Activated naive CD8-positive, alpha-beta T cell treated with anti-CD3 and anti-CD28 coated beads for 36 hours (primary cell): Measurements from ENCODE around the gene KRTAP10-9. TPM values are rescaled to one million over a fixed set of nuclear protein-coding genes. Genes with fewer than 3 reads are reported as not detected.

Source experiments
- DNase-seq: peaks from one replicate; pipeline ENCODE4 v3.0.0; 2021
- H3K27ac Mint-ChIP-seq: one replicate; pipeline ENCODE4 v1.8.0; 2022; ENCODE audit warnings: mild to moderate bottlenecking, moderate library complexity, mixed read lengths
- H3K27me3 Mint-ChIP-seq: one replicate; pipeline ENCODE4 v1.8.0; 2022; ENCODE audit warnings: mild to moderate bottlenecking, mixed read lengths
- H3K36me3 Mint-ChIP-seq: one replicate; pipeline ENCODE4 v1.8.0; 2021; ENCODE audit warnings: mild to moderate bottlenecking, mixed read lengths
- H3K4me1 Mint-ChIP-seq: one replicate; pipeline ENCODE4 v1.8.0; 2021; ENCODE audit warnings: mixed read lengths
- H3K4me3 Mint-ChIP-seq: one replicate; pipeline ENCODE4 v1.8.0; 2022; ENCODE audit warnings: mild to moderate bottlenecking, moderate library complexity, mixed read lengths
- H3K9me3 Mint-ChIP-seq: one replicate; pipeline ENCODE4 v1.8.0; 2022; ENCODE audit warnings: mixed read lengths
- total RNA-seq, 2 experiments: library from RNA; stranded (reverse); gene quantifications; one replicate each; pipeline ENCODE4 v1.2.3, GENCODE V29; 2021

Gene KRTAP10-9
- total RNA-seq, 2 experiments from 2014 or later, result not detected

DNA sequence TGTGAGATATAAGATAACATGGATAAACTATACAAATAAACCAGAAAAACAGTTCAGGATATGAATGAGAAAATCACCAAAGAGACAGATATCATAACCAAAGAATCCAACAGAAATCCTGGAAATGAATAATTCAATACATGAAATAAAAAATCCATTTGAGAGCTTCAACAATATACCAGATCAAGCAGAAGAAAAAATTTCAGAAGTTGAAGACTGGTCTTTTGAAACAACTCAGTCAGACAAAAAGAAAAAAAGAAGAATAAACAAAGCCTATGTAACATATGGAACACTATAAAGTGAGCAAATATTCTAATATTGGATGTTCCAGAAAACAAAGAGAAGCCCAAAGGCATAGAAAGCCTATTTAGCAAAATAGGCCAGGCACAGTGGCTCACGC is 45.0 kb downstream of the KRTAP10-9 start:
- no peak overlapping the region for H3K4me3 Mint-ChIP-seq
- peaks cover 2% of the 10 kb centered on the region for H3K36me3 Mint-ChIP-seq
- H3K9me3 Mint-ChIP-seq, result peaks cover 27% of the 10 kb centered on the region
- no peak overlapping the region for H3K27ac Mint-ChIP-seq
- no peaks in the 10 kb centered on the region for H3K4me1 Mint-ChIP-seq
- no peaks in the 10 kb centered on the region for H3K27me3 Mint-ChIP-seq
- no peak for DNase-seq

DNA sequence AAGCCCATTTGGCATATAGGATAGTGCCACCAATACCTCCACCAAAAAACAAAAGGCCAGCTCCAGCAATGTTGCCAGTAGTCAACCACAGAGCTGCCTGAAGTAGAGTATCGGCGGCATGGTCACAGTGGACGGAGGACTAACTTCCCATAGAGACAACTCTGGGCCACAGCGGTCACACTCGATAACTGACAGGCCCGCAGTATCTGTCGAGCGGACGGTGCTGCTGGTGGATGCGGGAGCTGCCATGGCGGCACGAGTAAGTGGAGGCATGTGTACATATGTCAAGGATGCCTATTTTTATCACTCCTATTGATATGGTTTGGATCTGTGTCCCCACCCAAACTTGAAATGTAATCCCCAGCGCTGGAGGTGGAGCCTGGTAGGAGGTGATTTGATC is 51.0 kb downstream of the KRTAP10-9 start:
- Mint-ChIP-seq H3K4me3 (no peak overlapping the region), H3K36me3 (no peaks in the 10 kb centered on the region), H3K27ac (no peak overlapping the region), H3K4me1 (no peaks in the 10 kb centered on the region), H3K27me3 (no peaks in the 10 kb centered on the region), H3K9me3 (peaks cover 15% of the 10 kb centered on the region)
- no peak for DNase-seq

Other genes with a start within 250 kb of the KRTAP10-9 start
- 1 to 10 TPM; 1.8 to 1.9 TPM for gene LRRC3, start 171.6 kb upstream of the KRTAP10-9 start, total RNA-seq
- not detected for gene KRTAP10-1, start 86.9 kb upstream of the KRTAP10-9 start, total RNA-seq
- gene KRTAP10-2, start 75.6 kb upstream of the KRTAP10-9 start, total RNA-seq, result not detected
- gene KRTAP10-3, start 68.3 kb upstream of the KRTAP10-9 start, total RNA-seq, result not detected
- not detected for gene KRTAP10-4, start 53.4 kb upstream of the KRTAP10-9 start, total RNA-seq
- not detected for gene KRTAP10-5, start 46.5 kb upstream of the KRTAP10-9 start, total RNA-seq
- gene KRTAP10-6, start 34.6 kb upstream of the KRTAP10-9 start, total RNA-seq, result not detected
- gene KRTAP10-7, start 26.5 kb upstream of the KRTAP10-9 start, total RNA-seq, result not detected
- gene KRTAP10-8, start 15.0 kb upstream of the KRTAP10-9 start, total RNA-seq, result not detected
- gene KRTAP10-10, start 10.3 kb downstream of the KRTAP10-9 start, total RNA-seq, result not detected
- gene KRTAP10-11, start 19.3 kb downstream of the KRTAP10-9 start, total RNA-seq, result not detected
- not detected for gene KRTAP12-4, start 27.6 kb downstream of the KRTAP10-9 start, total RNA-seq
- not detected for gene KRTAP12-3, start 30.8 kb downstream of the KRTAP10-9 start, total RNA-seq
- not detected for gene KRTAP12-2, start 39.8 kb downstream of the KRTAP10-9 start, total RNA-seq
- gene KRTAP12-1, start 55.1 kb downstream of the KRTAP10-9 start, total RNA-seq, result not detected
- gene KRTAP10-12, start 70.1 kb downstream of the KRTAP10-9 start, total RNA-seq, result not detected
- gene TSPEAR, start 84.5 kb downstream of the KRTAP10-9 start, total RNA-seq, result not detected
- gene UBE2G2, start 174.7 kb downstream of the KRTAP10-9 start, total RNA-seq, result 100 to 1,000 TPM; 115 to 124 TPM
- gene SUMO3, start 191.0 kb downstream of the KRTAP10-9 start, total RNA-seq, result 10 to 100 TPM; 90.5 to 92.5 TPM
- 10 to 100 TPM; 40.3 to 44.7 TPM for gene PTTG1IP, start 246.6 kb downstream of the KRTAP10-9 start, total RNA-seq